Stimulated activated naive CD8-positive, alpha-beta T cell treated with anti-CD3 and anti-CD28 coated beads, Interleukin-15, amount 100 ng/mL, for 72 hours (primary cell): ENCODE data around the gene HEBP1.

Experiments
- ATAC-seq: fragments of 150-1000 bp; cut with Tn5 transposase; 2 replicates; pipeline ENCODE4 v1.10.0; 2021; ENCODE audit warnings: mild to moderate bottlenecking, moderate library complexity
- DNase-seq, 2 donors: peaks; one replicate each; pipeline ENCODE4 v3.0.0; 2021 to 2022
- H3K27ac Mint-ChIP-seq, 2 donors: one replicate each; pipeline ENCODE4 v1.8.0; 2022; ENCODE audit warnings: mild to moderate bottlenecking in 2 of 2, mixed read lengths in 2 of 2, moderate library complexity in 2 of 2
- H3K27me3 Mint-ChIP-seq: one replicate; pipeline ENCODE4 v1.8.0; 2022; ENCODE audit warnings: mixed read lengths
- H3K4me1 Mint-ChIP-seq: one replicate; pipeline ENCODE4 v1.8.0; 2022; ENCODE audit warnings: mild to moderate bottlenecking, mixed read lengths
- H3K4me3 Mint-ChIP-seq, 2 donors: one replicate each; pipeline ENCODE4 v1.8.0; 2022; ENCODE audit warnings: mild to moderate bottlenecking in 2 of 2, mixed read lengths in 2 of 2, moderate library complexity in 1 of 2
- H3K9me3 Mint-ChIP-seq, 2 donors: one replicate each; pipeline ENCODE4 v1.8.0; 2022; ENCODE audit warnings: mixed read lengths in 2 of 2

The HEBP1 gene

GRCh38 chr12:13030541-13031291, 30.7 kb upstream of the HEBP1 start:
- no peaks in the 10 kb centered on the region for H3K9me3 Mint-ChIP-seq
- no peak overlapping the region for H3K27ac Mint-ChIP-seq
- H3K27me3 Mint-ChIP-seq = peaks cover 6% of the 10 kb centered on the region
- no peaks in the 10 kb centered on the region for H3K4me1 Mint-ChIP-seq
- DNase-seq = no peak
- no peak for ATAC-seq
- no peak overlapping the region for H3K4me3 Mint-ChIP-seq

- DNase-seq = no peak
- Mint-ChIP-seq H3K9me3 (no peaks in the 10 kb centered on the region), H3K27ac (no peak overlapping the region), H3K4me1 (no peaks in the 10 kb centered on the region), H3K27me3 (peaks cover 9% of the 10 kb centered on the region), H3K4me3 (no peak overlapping the region)
- ATAC-seq = no peak
Observed at GRCh38 chr12:13028825-13029570, 28.9 kb upstream of the HEBP1 start.

- Mint-ChIP-seq H3K9me3 (no peaks in the 10 kb centered on the region), H3K4me1 (no peaks in the 10 kb centered on the region), H3K27ac (peak overlapping the region in 1 of 2 donors; percentile 56), H3K4me3 (no peak overlapping the region), H3K27me3 (peaks cover 9% of the 10 kb centered on the region)
- no peak for DNase-seq
- ATAC-seq = no peak
Observed at GRCh38 chr12:13027508-13027907, 27.4 kb upstream of the HEBP1 start.

- Mint-ChIP-seq H3K4me1 (no peaks in the 10 kb centered on the region), H3K27me3 (peaks cover 9% of the 10 kb centered on the region), H3K9me3 (no peaks in the 10 kb centered on the region), H3K4me3 (no peak overlapping the region), H3K27ac (no peak overlapping the region)
- no peak for DNase-seq
- ATAC-seq = no peak
Observed at GRCh38 chr12:13027032-13027431, 27.0 kb upstream of the HEBP1 start.

- DNase-seq (no peak), ATAC-seq (no peak)
- Mint-ChIP-seq H3K27ac (no peak overlapping the region), H3K4me1 (no peaks in the 10 kb centered on the region), H3K4me3 (no peak overlapping the region), H3K27me3 (peaks cover 9% of the 10 kb centered on the region), H3K9me3 (no peaks in the 10 kb centered on the region)
Observed at GRCh38 chr12:13026286-13026685, 26.2 kb upstream of the HEBP1 start.

- ATAC-seq = no peak
- Mint-ChIP-seq H3K4me1 (no peaks in the 10 kb centered on the region), H3K27me3 (peaks cover 9% of the 10 kb centered on the region), H3K4me3 (no peak overlapping the region), H3K9me3 (no peaks in the 10 kb centered on the region), H3K27ac (no peak overlapping the region)
- DNase-seq = no peak
Observed at GRCh38 chr12:13024531-13024916, 24.5 kb upstream of the HEBP1 start.

GRCh38 chr12:13023811-13024530, 23.9 kb upstream of the HEBP1 start:
- H3K9me3 Mint-ChIP-seq = no peaks in the 10 kb centered on the region
- DNase-seq = no peak
- no peak overlapping the region for H3K27ac Mint-ChIP-seq
- H3K27me3 Mint-ChIP-seq = peaks cover 9% of the 10 kb centered on the region
- H3K4me3 Mint-ChIP-seq = no peak overlapping the region
- no peaks in the 10 kb centered on the region for H3K4me1 Mint-ChIP-seq
- ATAC-seq = no peak

GRCh38 chr12:13022851-13023271, 22.8 kb upstream of the HEBP1 start:
- no peak overlapping the region for H3K27ac Mint-ChIP-seq
- no peaks in the 10 kb centered on the region for H3K4me1 Mint-ChIP-seq
- H3K9me3 Mint-ChIP-seq = no peaks in the 10 kb centered on the region
- H3K27me3 Mint-ChIP-seq = peaks cover 18% of the 10 kb centered on the region
- ATAC-seq (no peak), DNase-seq (no peak)
- no peak overlapping the region for H3K4me3 Mint-ChIP-seq

- DNase-seq (no peak), ATAC-seq (no peak)
- no peak overlapping the region for H3K4me3 Mint-ChIP-seq
- H3K4me1 Mint-ChIP-seq = no peaks in the 10 kb centered on the region
- no peaks in the 10 kb centered on the region for H3K9me3 Mint-ChIP-seq
- no peaks in the 10 kb centered on the region for H3K27me3 Mint-ChIP-seq
- no peak overlapping the region for H3K27ac Mint-ChIP-seq
Observed at GRCh38 chr12:13011098-13011497, 11.0 kb upstream of the HEBP1 start.

GRCh38 chr12:13008741-13009380, 8.8 kb upstream of the HEBP1 start:
- H3K4me1 Mint-ChIP-seq = no peaks in the 10 kb centered on the region
- peaks cover 4% of the 10 kb centered on the region for H3K27me3 Mint-ChIP-seq
- H3K4me3 Mint-ChIP-seq = no peak overlapping the region
- DNase-seq (no peak), ATAC-seq (no peak)
- no peaks in the 10 kb centered on the region for H3K9me3 Mint-ChIP-seq
- H3K27ac Mint-ChIP-seq = no peak overlapping the region

- Mint-ChIP-seq H3K4me1 (no peaks in the 10 kb centered on the region), H3K27ac (no peak overlapping the region)
Observed at GRCh38 chr12:13007496-13008233, 7.6 kb upstream of the HEBP1 start.

GRCh38 chr12:13005649-13006048, 5.6 kb upstream of the HEBP1 start:
- H3K27ac Mint-ChIP-seq = no peak overlapping the region
- peaks cover 16% of the 10 kb centered on the region for H3K27me3 Mint-ChIP-seq
- peaks cover 11% of the 10 kb centered on the region for H3K4me1 Mint-ChIP-seq
- ATAC-seq (no peak), DNase-seq (no peak)
- no peaks in the 10 kb centered on the region for H3K9me3 Mint-ChIP-seq
- no peak overlapping the region for H3K4me3 Mint-ChIP-seq

More at GRCh38 chr12:13007496-13008233, 7.6 kb upstream of the HEBP1 start:
- H3K4me3 Mint-ChIP-seq = no peak overlapping the region
- H3K9me3 Mint-ChIP-seq = no peaks in the 10 kb centered on the region
- ATAC-seq (no peak), DNase-seq (no peak)
- peaks cover 6% of the 10 kb centered on the region for H3K27me3 Mint-ChIP-seq

- no peak for ATAC-seq
- H3K4me3 Mint-ChIP-seq = no peak overlapping the region
- H3K27ac Mint-ChIP-seq = no peak overlapping the region
- H3K4me1 Mint-ChIP-seq = peaks cover 13% of the 10 kb centered on the region
- no peaks in the 10 kb centered on the region for H3K9me3 Mint-ChIP-seq
- peaks cover 16% of the 10 kb centered on the region for H3K27me3 Mint-ChIP-seq
- DNase-seq = no peak
Observed at GRCh38 chr12:13004986-13005385, 4.9 kb upstream of the HEBP1 start.

GRCh38 chr12:13004361-13004760, 4.3 kb upstream of the HEBP1 start:
- no peak for DNase-seq
- no peak overlapping the region for H3K4me3 Mint-ChIP-seq
- H3K27ac Mint-ChIP-seq = no peak overlapping the region
- H3K9me3 Mint-ChIP-seq = no peaks in the 10 kb centered on the region
- peaks cover 19% of the 10 kb centered on the region for H3K4me1 Mint-ChIP-seq
- H3K27me3 Mint-ChIP-seq = peaks cover 16% of the 10 kb centered on the region
- no peak for ATAC-seq
